GM23338 (cell line): Measurements from ENCODE around the gene MRPS17. TPM values are rescaled to one million over a fixed set of nuclear protein-coding genes. Genes with fewer than 3 reads are reported as not detected.

Experiments used
- ATAC-seq: fragments of 200-7000 bp; cut with Tn5 transposase; 3 replicates; pipeline ENCODE4 v1.9.1; 2020
- DNase-seq: peaks from one replicate; pipeline ENCODE4 v3.0.0-alpha.2; 2015; ENCODE audit warnings: low spot score
- H2AFZ ChIP-seq: fragments of 200-600 bp; sonication (generic); 2 replicates; pipeline ENCODE4 v1.8.0; 2016; ENCODE audit warnings: antibody characterized with exemption, mild to moderate bottlenecking, moderate library complexity
- H3F3A ChIP-seq: fragments of 200-600 bp; sonication (generic); replicated peaks from 2 replicates; pipeline ENCODE4 v1.8.0; 2017; ENCODE audit warnings: antibody characterized with exemption, mixed run types, low read depth
- H3K27ac ChIP-seq: fragments of 200-600 bp; sonication (generic); 2 replicates; pipeline ENCODE4 v1.6.1; 2016; ENCODE audit warnings: low read depth
- H3K27me3 ChIP-seq: fragments of 200-600 bp; sonication (generic); 2 replicates; pipeline ENCODE4 v1.8.0; 2016; ENCODE audit warnings: mild to moderate bottlenecking, mixed run types, moderate library complexity; ENCODE audit not compliant: insufficient read depth
- H3K36me3 ChIP-seq: fragments of 200-600 bp; sonication (generic); 2 replicates; pipeline ENCODE4 v1.8.0; 2016; ENCODE audit warnings: mild to moderate bottlenecking; ENCODE audit not compliant: insufficient read depth
- H3K4me1 ChIP-seq: fragments of 200-600 bp; sonication (generic); 2 replicates; pipeline ENCODE4 v1.8.0; 2016; ENCODE audit warnings: mild to moderate bottlenecking, moderate library complexity; ENCODE audit not compliant: insufficient read depth
- H3K4me2 ChIP-seq: fragments of 200-600 bp; sonication (generic); 2 replicates; pipeline ENCODE4 v1.7.1; 2017; ENCODE audit warnings: mixed run types
- H3K4me3 ChIP-seq: fragments of 200-600 bp; sonication (generic); 2 replicates; pipeline ENCODE4 v1.6.1; 2016; ENCODE audit warnings: mixed run types
- H3K79me2 ChIP-seq: fragments of 200-600 bp; sonication (generic); replicated peaks from 2 replicates; pipeline ENCODE4 v1.8.0; 2017; ENCODE audit warnings: mild to moderate bottlenecking; ENCODE audit not compliant: insufficient read depth
- H3K9me2 ChIP-seq: fragments of 200-600 bp; sonication (generic); 2 replicates; pipeline ENCODE4 v1.8.0; 2017; ENCODE audit not compliant: insufficient read depth
- H4K20me1 ChIP-seq: fragments of 200-600 bp; sonication (generic); replicated peaks from 2 replicates; pipeline ENCODE4 v1.8.0; 2017; ENCODE audit warnings: mild to moderate bottlenecking; ENCODE audit not compliant: insufficient read depth
- H3K27ac Mint-ChIP-seq: 2 replicates; pipeline ENCODE4 v1.8.0; 2020; ENCODE audit warnings: inconsistent platforms, mild to moderate bottlenecking, moderate library complexity, mixed read lengths
- H3K27me3 Mint-ChIP-seq: 3 replicates; pipeline ENCODE4 v1.8.0; 2022; ENCODE audit warnings: low read depth, mild to moderate bottlenecking, moderate library complexity, mixed read lengths, inconsistent platforms; ENCODE audit not compliant: insufficient read depth, poor library complexity
- H3K36me3 Mint-ChIP-seq: 3 replicates; pipeline ENCODE4 v1.8.0; 2021; ENCODE audit warnings: low read depth, mild to moderate bottlenecking, inconsistent platforms, moderate library complexity, mixed read lengths
- H3K4me1 Mint-ChIP-seq: 3 replicates; pipeline ENCODE4 v1.8.0; 2020; ENCODE audit warnings: mild to moderate bottlenecking, inconsistent platforms, mixed read lengths
- H3K4me3 Mint-ChIP-seq: 3 replicates; pipeline ENCODE4 v1.8.0; 2021; ENCODE audit warnings: moderate library complexity, mild to moderate bottlenecking, inconsistent platforms, mixed read lengths
- H3K9me3 Mint-ChIP-seq: 3 replicates; pipeline ENCODE4 v1.8.0; 2020; ENCODE audit warnings: moderate library complexity, mild to moderate bottlenecking, inconsistent platforms, mixed read lengths
- CREB1 ChIP-seq: fragments of 250-450 bp; sonication (Bioruptor Pico); IDR thresholded peaks from 2 replicates; pipeline ENCODE4 v1.5.0; 2020; ENCODE audit warnings: low read depth, mild to moderate bottlenecking, moderate library complexity
- EZH2 ChIP-seq: fragments of 200-600 bp; sonication (generic); IDR thresholded peaks from one replicate; pipeline ENCODE4 v1.8.0; 2017; ENCODE audit warnings: antibody characterized with exemption, mild to moderate bottlenecking, low read depth; ENCODE audit not compliant: unreplicated experiment
- EZH2phosphoT487 ChIP-seq: fragments of 200-600 bp; sonication (generic); IDR thresholded peaks from one replicate; pipeline ENCODE4 v1.8.1; 2018; ENCODE audit warnings: antibody characterized with exemption; ENCODE audit not compliant: unreplicated experiment
- JUNB ChIP-seq: IDR thresholded peaks from one replicate; pipeline ENCODE4 v1.6.1; 2016; ENCODE audit warnings: antibody characterized with exemption; ENCODE audit not compliant: unreplicated experiment
- NANOG ChIP-seq: IDR thresholded peaks from 2 replicates; pipeline ENCODE4 v1.6.1; 2016; ENCODE audit warnings: antibody characterized with exemption, borderline replicate concordance
- POLR2AphosphoS5 ChIP-seq: IDR thresholded peaks from 2 replicates; pipeline ENCODE4 v1.6.1; 2016; ENCODE audit warnings: antibody characterized with exemption, low read depth
- STAT1 ChIP-seq: IDR thresholded peaks from one replicate; pipeline ENCODE4 v1.6.1; 2016; ENCODE audit warnings: antibody characterized with exemption; ENCODE audit not compliant: unreplicated experiment
- ZNF114 ChIP-seq: fragments of 250-450 bp; sonication (Bioruptor Pico); IDR thresholded peaks from 2 replicates; pipeline ENCODE4 v1.5.0; 2020; ENCODE audit warnings: mild to moderate bottlenecking, moderate library complexity
- ZNF331 ChIP-seq: fragments of 250-450 bp; sonication (Bioruptor Pico); IDR thresholded peaks from 2 replicates; pipeline ENCODE4 v1.5.0; 2020; ENCODE audit warnings: low read depth, mild to moderate bottlenecking, moderate library complexity
- polyA plus RNA-seq: library from polyadenylated mRNA; unstranded; fragments of >200 nt; fragmentation: Nextera tagmentation; extraction: Ambion mirVana; gene quantifications from 2 replicates; pipeline ENCODE4 v1.2.1, GENCODE V29; 2016
- total RNA-seq: library from RNA; depleted of rRNA; stranded (reverse); fragments of >200 nt; shearing (Covaris generic); gene quantifications from 2 replicates; pipeline ENCODE4 v1.2.3, GENCODE V29; 2014
- TF ChIP-seq, protein P1 (sequence below), 2 experiments: fragments of 200-600 bp in 1 of 2; sonication (generic) in 1 of 2; conservative IDR thresholded peaks; 2 replicates each; pipeline versions ENCODE4 v1.5.1 to v1.6.1; 2016 to 2017; ENCODE audit warnings: antibody characterized with exemption in 2 of 2, low read depth in 2 of 2, mild to moderate bottlenecking in 2 of 2, moderate library complexity in 1 of 2
- TF ChIP-seq, protein P2 (sequence below): IDR thresholded peaks from one replicate; pipeline ENCODE4 v1.6.1; 2018; ENCODE audit warnings: antibody characterized with exemption; ENCODE audit not compliant: unreplicated experiment
- TF ChIP-seq, protein P3 (sequence below): fragments of 250-450 bp; sonication (Bioruptor Pico); IDR thresholded peaks from 2 replicates; pipeline ENCODE4 v1.5.0; 2020; ENCODE audit warnings: mild to moderate bottlenecking, moderate library complexity
- TF ChIP-seq, protein P4 (sequence below): IDR thresholded peaks from 2 replicates; pipeline ENCODE4 v1.6.1; 2016; ENCODE audit warnings: antibody characterized with exemption

The MRPS17 gene
- total and polyA plus RNA-seq, 2 experiments from 2014 or later = 14.6 to 100 TPM

DNA sequence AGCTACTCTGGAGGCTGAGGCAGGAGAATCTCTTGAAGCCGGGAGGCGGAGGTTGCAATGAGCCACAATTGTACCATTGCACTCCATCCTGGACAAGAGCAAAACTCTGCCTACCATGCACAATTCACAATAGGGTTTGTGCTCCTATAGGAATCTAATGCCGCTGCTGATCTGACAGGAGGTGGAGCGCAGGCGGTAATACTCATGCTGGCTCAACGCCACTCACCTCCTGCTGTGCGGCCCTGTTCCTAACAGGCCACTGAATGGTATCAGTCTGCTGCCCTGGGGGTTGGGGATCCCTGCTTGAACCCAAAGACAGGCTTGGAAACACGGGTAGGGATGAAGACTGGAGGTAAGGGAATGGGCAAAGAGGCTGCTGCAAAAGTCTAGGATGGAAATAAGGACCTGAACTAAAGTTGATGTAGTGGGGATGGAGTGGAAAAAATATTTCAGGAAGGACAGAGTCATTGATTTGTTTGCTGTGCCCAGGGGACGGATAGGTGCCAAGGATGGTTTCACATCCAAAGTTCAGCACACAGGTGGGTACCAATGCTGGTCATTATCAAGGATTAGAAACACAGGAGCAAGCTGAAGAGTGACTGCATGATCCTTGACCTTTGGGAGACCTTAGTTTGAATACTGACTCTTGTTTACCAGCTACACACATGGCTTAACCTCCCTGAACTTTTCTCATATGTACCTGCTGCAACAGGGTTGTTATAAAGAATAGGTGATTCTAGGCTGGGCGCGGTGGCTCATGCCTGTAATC lies 2.2 kb downstream of the MRPS17 start:
- peaks cover 2% of the 10 kb centered on the region; the same call in 1 of the 2 replicates for H3F3A ChIP-seq
- no peaks in the 10 kb centered on the region for H3K4me1 ChIP-seq
- Mint-ChIP-seq H3K4me3 (peak overlapping the region; percentile 96; the same call in 2 of the 3 replicates), H3K36me3 (peaks cover 51% of the 10 kb centered on the region), H3K4me1 (peaks cover 3% of the 10 kb centered on the region; the same call in 1 of the 3 replicates), H3K9me3 (peaks cover 3% of the 10 kb centered on the region; the same call in 1 of the 3 replicates), H3K27ac (no peak overlapping the region), H3K27me3 (peaks cover 2% of the 10 kb centered on the region)
- H3K4me2 ChIP-seq = no peak overlapping the region
- no peak for DNase-seq
- no peak overlapping the region for H3K27ac ChIP-seq
- H3K79me2 ChIP-seq = peaks cover 22% of the 10 kb centered on the region
- TF ChIP-seq ZNF331 (CRISPR knock-in tag) = no peak
- no peak for TF ChIP-seq STAT1
- TF ChIP-seq, protein P1, sequence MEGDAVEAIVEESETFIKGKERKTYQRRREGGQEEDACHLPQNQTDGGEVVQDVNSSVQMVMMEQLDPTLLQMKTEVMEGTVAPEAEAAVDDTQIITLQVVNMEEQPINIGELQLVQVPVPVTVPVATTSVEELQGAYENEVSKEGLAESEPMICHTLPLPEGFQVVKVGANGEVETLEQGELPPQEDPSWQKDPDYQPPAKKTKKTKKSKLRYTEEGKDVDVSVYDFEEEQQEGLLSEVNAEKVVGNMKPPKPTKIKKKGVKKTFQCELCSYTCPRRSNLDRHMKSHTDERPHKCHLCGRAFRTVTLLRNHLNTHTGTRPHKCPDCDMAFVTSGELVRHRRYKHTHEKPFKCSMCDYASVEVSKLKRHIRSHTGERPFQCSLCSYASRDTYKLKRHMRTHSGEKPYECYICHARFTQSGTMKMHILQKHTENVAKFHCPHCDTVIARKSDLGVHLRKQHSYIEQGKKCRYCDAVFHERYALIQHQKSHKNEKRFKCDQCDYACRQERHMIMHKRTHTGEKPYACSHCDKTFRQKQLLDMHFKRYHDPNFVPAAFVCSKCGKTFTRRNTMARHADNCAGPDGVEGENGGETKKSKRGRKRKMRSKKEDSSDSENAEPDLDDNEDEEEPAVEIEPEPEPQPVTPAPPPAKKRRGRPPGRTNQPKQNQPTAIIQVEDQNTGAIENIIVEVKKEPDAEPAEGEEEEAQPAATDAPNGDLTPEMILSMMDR (conservative IDR thresholded peaks at IDR 0.05; ENCODE audit: low read depth in 2 of 2) = no peak
- no peak for TF ChIP-seq CREB1 (CRISPR knock-in tag)
- TF ChIP-seq, protein P2, sequence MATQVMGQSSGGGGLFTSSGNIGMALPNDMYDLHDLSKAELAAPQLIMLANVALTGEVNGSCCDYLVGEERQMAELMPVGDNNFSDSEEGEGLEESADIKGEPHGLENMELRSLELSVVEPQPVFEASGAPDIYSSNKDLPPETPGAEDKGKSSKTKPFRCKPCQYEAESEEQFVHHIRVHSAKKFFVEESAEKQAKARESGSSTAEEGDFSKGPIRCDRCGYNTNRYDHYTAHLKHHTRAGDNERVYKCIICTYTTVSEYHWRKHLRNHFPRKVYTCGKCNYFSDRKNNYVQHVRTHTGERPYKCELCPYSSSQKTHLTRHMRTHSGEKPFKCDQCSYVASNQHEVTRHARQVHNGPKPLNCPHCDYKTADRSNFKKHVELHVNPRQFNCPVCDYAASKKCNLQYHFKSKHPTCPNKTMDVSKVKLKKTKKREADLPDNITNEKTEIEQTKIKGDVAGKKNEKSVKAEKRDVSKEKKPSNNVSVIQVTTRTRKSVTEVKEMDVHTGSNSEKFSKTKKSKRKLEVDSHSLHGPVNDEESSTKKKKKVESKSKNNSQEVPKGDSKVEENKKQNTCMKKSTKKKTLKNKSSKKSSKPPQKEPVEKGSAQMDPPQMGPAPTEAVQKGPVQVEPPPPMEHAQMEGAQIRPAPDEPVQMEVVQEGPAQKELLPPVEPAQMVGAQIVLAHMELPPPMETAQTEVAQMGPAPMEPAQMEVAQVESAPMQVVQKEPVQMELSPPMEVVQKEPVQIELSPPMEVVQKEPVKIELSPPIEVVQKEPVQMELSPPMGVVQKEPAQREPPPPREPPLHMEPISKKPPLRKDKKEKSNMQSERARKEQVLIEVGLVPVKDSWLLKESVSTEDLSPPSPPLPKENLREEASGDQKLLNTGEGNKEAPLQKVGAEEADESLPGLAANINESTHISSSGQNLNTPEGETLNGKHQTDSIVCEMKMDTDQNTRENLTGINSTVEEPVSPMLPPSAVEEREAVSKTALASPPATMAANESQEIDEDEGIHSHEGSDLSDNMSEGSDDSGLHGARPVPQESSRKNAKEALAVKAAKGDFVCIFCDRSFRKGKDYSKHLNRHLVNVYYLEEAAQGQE = no peak
- no peak for TF ChIP-seq JUNB
- TF ChIP-seq POLR2AphosphoS5 = no peak
- TF ChIP-seq, protein P3, sequence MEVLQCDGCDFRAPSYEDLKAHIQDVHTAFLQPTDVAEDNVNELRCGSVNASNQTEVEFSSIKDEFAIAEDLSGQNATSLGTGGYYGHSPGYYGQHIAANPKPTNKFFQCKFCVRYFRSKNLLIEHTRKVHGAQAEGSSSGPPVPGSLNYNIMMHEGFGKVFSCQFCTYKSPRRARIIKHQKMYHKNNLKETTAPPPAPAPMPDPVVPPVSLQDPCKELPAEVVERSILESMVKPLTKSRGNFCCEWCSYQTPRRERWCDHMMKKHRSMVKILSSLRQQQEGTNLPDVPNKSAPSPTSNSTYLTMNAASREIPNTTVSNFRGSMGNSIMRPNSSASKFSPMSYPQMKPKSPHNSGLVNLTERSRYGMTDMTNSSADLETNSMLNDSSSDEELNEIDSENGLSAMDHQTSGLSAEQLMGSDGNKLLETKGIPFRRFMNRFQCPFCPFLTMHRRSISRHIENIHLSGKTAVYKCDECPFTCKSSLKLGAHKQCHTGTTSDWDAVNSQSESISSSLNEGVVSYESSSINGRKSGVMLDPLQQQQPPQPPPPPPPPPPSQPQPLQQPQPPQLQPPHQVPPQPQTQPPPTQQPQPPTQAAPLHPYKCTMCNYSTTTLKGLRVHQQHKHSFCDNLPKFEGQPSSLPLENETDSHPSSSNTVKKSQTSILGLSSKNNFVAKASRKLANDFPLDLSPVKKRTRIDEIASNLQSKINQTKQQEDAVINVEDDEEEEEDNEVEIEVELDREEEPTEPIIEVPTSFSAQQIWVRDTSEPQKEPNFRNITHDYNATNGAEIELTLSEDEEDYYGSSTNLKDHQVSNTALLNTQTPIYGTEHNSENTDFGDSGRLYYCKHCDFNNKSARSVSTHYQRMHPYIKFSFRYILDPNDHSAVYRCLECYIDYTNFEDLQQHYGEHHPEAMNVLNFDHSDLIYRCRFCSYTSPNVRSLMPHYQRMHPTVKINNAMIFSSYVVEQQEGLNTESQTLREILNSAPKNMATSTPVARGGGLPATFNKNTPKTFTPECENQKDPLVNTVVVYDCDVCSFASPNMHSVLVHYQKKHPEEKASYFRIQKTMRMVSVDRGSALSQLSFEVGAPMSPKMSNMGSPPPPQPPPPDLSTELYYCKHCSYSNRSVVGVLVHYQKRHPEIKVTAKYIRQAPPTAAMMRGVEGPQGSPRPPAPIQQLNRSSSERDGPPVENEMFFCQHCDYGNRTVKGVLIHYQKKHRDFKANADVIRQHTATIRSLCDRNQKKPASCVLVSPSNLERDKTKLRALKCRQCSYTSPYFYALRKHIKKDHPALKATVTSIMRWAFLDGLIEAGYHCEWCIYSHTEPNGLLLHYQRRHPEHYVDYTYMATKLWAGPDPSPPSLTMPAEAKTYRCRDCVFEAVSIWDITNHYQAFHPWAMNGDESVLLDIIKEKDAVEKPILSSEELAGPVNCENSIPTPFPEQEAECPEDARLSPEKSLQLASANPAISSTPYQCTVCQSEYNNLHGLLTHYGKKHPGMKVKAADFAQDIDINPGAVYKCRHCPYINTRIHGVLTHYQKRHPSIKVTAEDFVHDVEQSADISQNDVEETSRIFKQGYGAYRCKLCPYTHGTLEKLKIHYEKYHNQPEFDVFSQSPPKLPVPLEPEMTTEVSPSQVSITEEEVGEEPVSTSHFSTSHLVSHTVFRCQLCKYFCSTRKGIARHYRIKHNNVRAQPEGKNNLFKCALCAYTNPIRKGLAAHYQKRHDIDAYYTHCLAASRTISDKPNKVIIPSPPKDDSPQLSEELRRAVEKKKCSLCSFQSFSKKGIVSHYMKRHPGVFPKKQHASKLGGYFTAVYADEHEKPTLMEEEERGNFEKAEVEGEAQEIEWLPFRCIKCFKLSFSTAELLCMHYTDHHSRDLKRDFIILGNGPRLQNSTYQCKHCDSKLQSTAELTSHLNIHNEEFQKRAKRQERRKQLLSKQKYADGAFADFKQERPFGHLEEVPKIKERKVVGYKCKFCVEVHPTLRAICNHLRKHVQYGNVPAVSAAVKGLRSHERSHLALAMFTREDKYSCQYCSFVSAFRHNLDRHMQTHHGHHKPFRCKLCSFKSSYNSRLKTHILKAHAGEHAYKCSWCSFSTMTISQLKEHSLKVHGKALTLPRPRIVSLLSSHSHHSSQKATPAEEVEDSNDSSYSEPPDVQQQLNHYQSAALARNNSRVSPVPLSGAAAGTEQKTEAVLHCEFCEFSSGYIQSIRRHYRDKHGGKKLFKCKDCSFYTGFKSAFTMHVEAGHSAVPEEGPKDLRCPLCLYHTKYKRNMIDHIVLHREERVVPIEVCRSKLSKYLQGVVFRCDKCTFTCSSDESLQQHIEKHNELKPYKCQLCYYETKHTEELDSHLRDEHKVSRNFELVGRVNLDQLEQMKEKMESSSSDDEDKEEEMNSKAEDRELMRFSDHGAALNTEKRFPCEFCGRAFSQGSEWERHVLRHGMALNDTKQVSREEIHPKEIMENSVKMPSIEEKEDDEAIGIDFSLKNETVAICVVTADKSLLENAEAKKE (CRISPR knock-in tag) = no peak
- TF ChIP-seq ZNF114 (CRISPR knock-in tag) = no peak
- no peak for TF ChIP-seq NANOG
- TF ChIP-seq, protein P4, sequence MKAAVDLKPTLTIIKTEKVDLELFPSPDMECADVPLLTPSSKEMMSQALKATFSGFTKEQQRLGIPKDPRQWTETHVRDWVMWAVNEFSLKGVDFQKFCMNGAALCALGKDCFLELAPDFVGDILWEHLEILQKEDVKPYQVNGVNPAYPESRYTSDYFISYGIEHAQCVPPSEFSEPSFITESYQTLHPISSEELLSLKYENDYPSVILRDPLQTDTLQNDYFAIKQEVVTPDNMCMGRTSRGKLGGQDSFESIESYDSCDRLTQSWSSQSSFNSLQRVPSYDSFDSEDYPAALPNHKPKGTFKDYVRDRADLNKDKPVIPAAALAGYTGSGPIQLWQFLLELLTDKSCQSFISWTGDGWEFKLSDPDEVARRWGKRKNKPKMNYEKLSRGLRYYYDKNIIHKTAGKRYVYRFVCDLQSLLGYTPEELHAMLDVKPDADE = no peak
- TF ChIP-seq EZH2phosphoT487 = no peak
- TF ChIP-seq EZH2 = no peak
- H3K27me3 ChIP-seq = no peaks in the 10 kb centered on the region
- peaks cover 14% of the 10 kb centered on the region for H3K36me3 ChIP-seq
- no peak for ATAC-seq
- H2AFZ ChIP-seq = no peak overlapping the region
- H3K9me2 ChIP-seq = no peaks in the 10 kb centered on the region
- H4K20me1 ChIP-seq = no peaks in the 10 kb centered on the region; the same call in 1 of the 2 replicates
- H3K4me3 ChIP-seq = no peak overlapping the region
